CD14-positive monocyte (primary cell): ENCODE results near the gene APCDD1L. TPM values are rescaled to one million over a fixed set of nuclear protein-coding genes. Genes with fewer than 3 reads are reported as not detected.

Experiments used
- DNase-seq, 3 donors: peaks; one replicate each; pipeline ENCODE4 v3.0.0-alpha.2; 2011 to 2022
- H2AFZ ChIP-seq: 2 replicates; pipeline ENCODE4 v1.6.0; 2012; ENCODE audit warnings: mild to moderate bottlenecking, low read depth, low read length, inconsistent platforms; ENCODE audit not compliant: insufficient read depth, poor library complexity, severe bottlenecking
- H3K27ac ChIP-seq, 2 donors: 1 replicate in 1 of 2; 2 replicates in 1 of 2; pipeline ENCODE4 v1.5.1; 2012 to 2013; ENCODE audit warnings: low read length in 2 of 2, control low read depth in 1 of 2, inconsistent platforms in 1 of 2, low read depth in 1 of 2, mild to moderate bottlenecking in 1 of 2
- H3K27me3 ChIP-seq, 2 donors: one replicate each; pipeline versions ENCODE4 v1.6.0 to v1.6.1; 2011 to 2013; ENCODE audit warnings: low read length in 2 of 2; ENCODE audit not compliant: control insufficient read depth in 2 of 2, insufficient read depth in 2 of 2
- H3K36me3 ChIP-seq, 2 donors: replicated peaks in 1 of 2; 1 replicate in 1 of 2; 2 replicates in 1 of 2; pipeline versions ENCODE4 v1.5.1 to v1.6.1; 2012 to 2013; ENCODE audit warnings: low read length in 2 of 2, control low read depth in 1 of 2, inconsistent platforms in 1 of 2, mild to moderate bottlenecking in 1 of 2; ENCODE audit not compliant: insufficient read depth in 2 of 2, control insufficient read depth in 1 of 2
- H3K4me1 ChIP-seq, 2 donors: 1 replicate in 1 of 2; 2 replicates in 1 of 2; pipeline versions ENCODE4 v1.5.1 to v1.6.1; 2012 to 2013; ENCODE audit warnings: low read length in 2 of 2, control low read depth in 1 of 2, inconsistent platforms in 1 of 2, mild to moderate bottlenecking in 1 of 2, moderate library complexity in 1 of 2; ENCODE audit not compliant: insufficient read depth in 2 of 2, control insufficient read depth in 1 of 2
- H3K4me2 ChIP-seq: replicated peaks from 2 replicates; pipeline ENCODE3; 2012; ENCODE audit warnings: low read length, moderate library complexity, mild to moderate bottlenecking; ENCODE audit not compliant: poor library complexity, severe bottlenecking; ENCODE audit errors: extremely low read depth
- H3K4me3 ChIP-seq, 3 experiments: fragments of 200-600 bp in 1 of 3; sonication (generic) in 1 of 3; replicated peaks in 1 of 3; 1 replicate in 2 of 3; 2 replicates in 1 of 3; pipeline ENCODE4 v1.5.1; 2011 to 2013; ENCODE audit warnings: low read length in 3 of 3, mild to moderate bottlenecking in 3 of 3, control low read depth in 2 of 3, low read depth in 2 of 3, inconsistent platforms in 1 of 3, moderate library complexity in 1 of 3
- H3K79me2 ChIP-seq: 2 replicates; pipeline ENCODE4 v1.6.0; 2012; ENCODE audit warnings: mild to moderate bottlenecking, control low read depth, inconsistent platforms, low read length, moderate library complexity; ENCODE audit not compliant: insufficient read depth
- H3K9ac ChIP-seq: 2 replicates; pipeline ENCODE4 v1.6.0; 2017; ENCODE audit warnings: low read length, mild to moderate bottlenecking; ENCODE audit not compliant: insufficient read depth, poor library complexity, severe bottlenecking
- H3K9me3 ChIP-seq, 2 donors: replicated peaks in 1 of 2; 1 replicate in 1 of 2; 2 replicates in 1 of 2; pipeline versions ENCODE4 v1.5.1 to v1.6.1; 2012 to 2013; ENCODE audit warnings: low read length in 2 of 2, control low read depth in 1 of 2; ENCODE audit not compliant: control insufficient read depth in 1 of 2, insufficient read depth in 1 of 2
- H4K20me1 ChIP-seq: 2 replicates; pipeline ENCODE4 v1.6.0; 2012; ENCODE audit warnings: mild to moderate bottlenecking, low read length, control low read depth, moderate library complexity; ENCODE audit not compliant: insufficient read depth
- H3K27ac Mint-ChIP-seq, 7 donors: one replicate each; pipeline ENCODE4 v1.8.0; 2020; ENCODE audit warnings: mild to moderate bottlenecking in 7 of 7, mixed read lengths in 7 of 7, moderate library complexity in 6 of 7, inconsistent platforms in 2 of 7
- H3K27me3 Mint-ChIP-seq, 3 donors: one replicate each; pipeline ENCODE4 v1.8.0; 2021 to 2022; ENCODE audit warnings: low read depth in 3 of 3, mild to moderate bottlenecking in 3 of 3, mixed read lengths in 3 of 3, moderate library complexity in 3 of 3, inconsistent platforms in 1 of 3
- H3K36me3 Mint-ChIP-seq, 2 donors: one replicate each; pipeline ENCODE4 v1.8.0; 2020; ENCODE audit warnings: mixed read lengths in 2 of 2, inconsistent platforms in 1 of 2, mild to moderate bottlenecking in 1 of 2
- H3K4me1 Mint-ChIP-seq: one replicate; pipeline ENCODE4 v1.8.0; 2020; ENCODE audit warnings: mild to moderate bottlenecking, mixed read lengths
- H3K4me3 Mint-ChIP-seq, 2 donors: one replicate each; pipeline ENCODE4 v1.8.0; 2020; ENCODE audit warnings: mild to moderate bottlenecking in 2 of 2, mixed read lengths in 2 of 2, moderate library complexity in 1 of 2
- H3K9me3 Mint-ChIP-seq, 7 donors: one replicate each; pipeline ENCODE4 v1.8.0; 2020 to 2022; ENCODE audit warnings: mixed read lengths in 7 of 7, mild to moderate bottlenecking in 6 of 7, moderate library complexity in 6 of 7, inconsistent platforms in 2 of 7
- CTCF ChIP-seq: fragments of 200-600 bp; IDR thresholded peaks from one replicate; pipeline ENCODE4 v1.8.0; 2022; ENCODE audit warnings: antibody characterized with exemption, mild to moderate bottlenecking
- WGBS: methylation state at CpG from one replicate; pipeline ENCODE4 v1.1.5; 2013; ENCODE audit warnings: missing lambda C conversion rate; ENCODE audit not compliant: insufficient coverage; 5-methylcytosine and 5-hydroxymethylcytosine counted together
- intact Hi-C, 2 donors: fragments of 100-400 bp; cut with micrococcal nuclease; formaldehyde crosslinking; loops; one replicate each; pipeline versions ENCODE4 v1.15.0 to v1.15.1; 2023
- polyA plus RNA-seq, 3 donors: library from polyadenylated mRNA; depleted of rRNA in 1 of 3; unstranded in 2 of 3; stranded (reverse) in 1 of 3; fragments of 300-500 nt in 2 of 3; fragments of >200 nt in 1 of 3; fragmentation: Illumina TruSeq in 2 of 3; gene quantifications; 1 replicate in 2 of 3; 2 replicates in 1 of 3; pipeline ENCODE4 v1.2.3, GENCODE V29; 2012 to 2021

The APCDD1L gene
- polyA plus RNA-seq, 3 donors = not detected

- H3K4me1 ChIP-seq = no peaks in the 10 kb centered on the region
- H3K9me3 ChIP-seq = no peaks in the 10 kb centered on the region
- H4K20me1 ChIP-seq = peaks cover 86% of the 10 kb centered on the region
- no peak overlapping the region for H3K4me2 ChIP-seq
- H3K36me3 ChIP-seq = peaks cover 8 to 77% of the 10 kb centered on the region in 2 donors
- no peak overlapping the region for H3K4me3 ChIP-seq
- H3K9ac ChIP-seq = no peak overlapping the region
- no peak overlapping the region for H2AFZ ChIP-seq
- Mint-ChIP-seq H3K9me3 (no peaks in the 10 kb centered on the region), H3K27me3 (no peaks in the 10 kb centered on the region), H3K27ac (no peak overlapping the region), H3K4me1 (peaks cover 12% of the 10 kb centered on the region), H3K4me3 (no peak overlapping the region), H3K36me3 (peaks cover 41 to 59% of the 10 kb centered on the region in 2 donors)
- no peak for DNase-seq
- H3K79me2 ChIP-seq = peaks cover 71% of the 10 kb centered on the region
- WGBS = 100% methylated on average over 3 of the region's 5 CpGs
- TF ChIP-seq CTCF = no peak
- peak overlapping the region in 1 of 2 donors; percentile 34 for H3K27ac ChIP-seq
- H3K27me3 ChIP-seq = no peaks in the 10 kb centered on the region
- intact Hi-C loops = no loop called here
Measured at GRCh38 chr20:58434326-58434725, 80.9 kb downstream of the APCDD1L start.

GRCh38 chr20:58433759-58434158 is 81.4 kb downstream of the APCDD1L start:
- H3K4me2 ChIP-seq = no peak overlapping the region
- H3K27me3 Mint-ChIP-seq = no peaks in the 10 kb centered on the region
- peaks cover 87% of the 10 kb centered on the region for H4K20me1 ChIP-seq
- H3K4me1 Mint-ChIP-seq = peaks cover 12% of the 10 kb centered on the region
- peaks cover 76% of the 10 kb centered on the region for H3K79me2 ChIP-seq
- peak overlapping the region in 2 of 7 donors; percentile 26 to 28 for H3K27ac Mint-ChIP-seq
- H3K4me3 ChIP-seq = no peak overlapping the region
- no peak overlapping the region for H3K9ac ChIP-seq
- H2AFZ ChIP-seq = no peak overlapping the region
- no peaks in the 10 kb centered on the region for H3K9me3 ChIP-seq
- peak overlapping the region in 1 of 2 donors; percentile 37 for H3K27ac ChIP-seq
- H3K9me3 Mint-ChIP-seq = no peaks in the 10 kb centered on the region
- intact Hi-C loops = no loop called here
- H3K4me3 Mint-ChIP-seq = no peak overlapping the region
- H3K27me3 ChIP-seq = no peaks in the 10 kb centered on the region
- H3K4me1 ChIP-seq = no peaks in the 10 kb centered on the region
- TF ChIP-seq CTCF = no peak
- no CpG with 5 or more reads among the region's 1 CpG for WGBS
- DNase-seq = no peak
- H3K36me3 Mint-ChIP-seq = peaks cover 40 to 59% of the 10 kb centered on the region in 2 donors
- H3K36me3 ChIP-seq = peaks cover 5 to 77% of the 10 kb centered on the region in 2 donors
